ENCODE measurements around the gene ABTB2.

DNA sequence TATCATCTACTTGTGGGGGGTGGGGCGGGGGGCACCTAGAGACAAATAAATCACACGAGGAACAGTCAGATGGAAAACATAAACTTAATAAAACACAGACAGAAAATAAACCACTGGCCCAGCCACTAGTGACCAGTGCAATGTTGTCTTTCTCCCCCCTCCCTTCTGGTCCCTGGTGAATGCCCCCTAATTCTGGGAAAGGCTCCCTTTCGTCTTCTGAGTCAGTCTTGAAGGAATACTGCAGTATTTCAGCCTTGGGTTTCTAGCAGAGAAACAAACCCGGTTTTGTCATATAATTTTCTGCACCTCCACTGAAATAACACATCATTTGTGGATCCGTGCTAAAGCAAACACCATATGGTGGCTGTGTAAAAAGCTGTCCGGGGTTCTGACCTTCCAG, 101.7 kb downstream of the ABTB2 start:
- TF ChIP-seq EZH2 (IDR thresholded peaks at IDR 0.05; ENCODE audit: insufficient read depth, poor library complexity, severe bottlenecking) (no peak), EZH2phosphoT487 (IDR thresholded peaks at IDR 0.05; ENCODE audit: insufficient read depth, low read depth) (no peak)

Measured in GM23248 (cell line).